ENCODE data around the gene TGM1.
"Not testable (repeated sequence)": the region's sequence is repeated elsewhere in the genome, so short reads cannot be mapped to it uniquely, and the experiment has no call there.

The TGM1 gene

DNA sequence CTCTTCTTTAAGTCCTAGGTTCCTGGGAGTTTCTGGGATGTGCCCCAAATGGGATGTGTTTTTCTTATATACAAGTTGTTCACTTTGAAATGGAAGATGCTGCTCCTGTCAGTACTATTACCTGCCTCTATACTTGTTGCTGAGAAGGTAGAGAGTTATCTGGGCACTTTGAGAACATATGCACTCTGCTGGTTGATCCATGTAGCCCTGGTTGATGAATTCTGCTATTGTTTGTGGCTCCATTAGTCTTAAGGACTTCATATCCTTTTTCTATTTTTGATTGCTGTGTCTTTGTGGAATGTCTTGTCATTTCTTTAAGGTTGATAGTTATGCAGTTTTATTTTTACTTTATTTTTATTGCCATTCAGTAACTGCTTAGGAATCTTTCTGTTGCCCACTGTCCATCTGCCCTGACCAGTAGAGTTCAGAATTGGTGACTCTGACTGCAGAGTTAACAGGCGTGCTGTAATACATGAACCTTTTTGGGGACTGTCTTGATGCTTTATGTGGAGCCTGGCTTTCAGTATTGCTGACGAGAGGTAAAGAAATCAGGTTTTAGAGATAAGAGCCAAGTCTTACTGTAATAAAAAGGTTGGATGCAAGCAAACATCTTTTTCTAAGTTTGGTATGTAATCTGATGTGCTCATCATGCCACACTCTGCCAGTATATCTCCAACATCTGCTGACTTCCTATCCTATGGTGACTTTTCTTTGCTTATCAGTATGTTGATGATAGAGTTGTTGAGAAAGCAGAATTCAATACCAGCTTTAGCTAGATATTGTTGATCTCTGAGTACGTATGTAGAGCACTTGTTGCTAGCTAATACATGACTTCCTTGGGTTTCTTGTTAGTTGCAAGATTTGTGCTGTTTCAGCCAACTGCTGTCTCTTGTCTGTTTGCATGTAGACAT is 28.6 kb downstream of the TGM1 start:
- DNase-seq (ENCODE audit: low read depth in 2 of 2): no peak

DNA sequence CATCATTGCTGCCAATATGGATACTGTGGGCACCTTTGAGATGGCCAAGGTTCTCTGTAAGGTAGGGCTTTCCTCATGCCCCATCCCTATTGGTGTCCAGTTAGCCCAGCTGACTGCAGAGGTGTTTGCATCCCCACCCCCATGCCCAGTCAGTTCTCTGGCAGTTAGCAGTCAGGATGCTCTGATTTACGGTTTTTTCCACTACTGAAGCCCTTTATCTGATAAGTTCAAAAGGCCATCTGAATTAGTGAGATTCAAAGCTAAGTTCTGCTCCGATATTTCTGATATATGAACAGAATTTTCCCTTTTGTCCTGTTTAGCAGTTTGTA is 29.5 kb downstream of the TGM1 start:
- no peak for DNase-seq (ENCODE audit: low read depth in 2 of 2)

DNA sequence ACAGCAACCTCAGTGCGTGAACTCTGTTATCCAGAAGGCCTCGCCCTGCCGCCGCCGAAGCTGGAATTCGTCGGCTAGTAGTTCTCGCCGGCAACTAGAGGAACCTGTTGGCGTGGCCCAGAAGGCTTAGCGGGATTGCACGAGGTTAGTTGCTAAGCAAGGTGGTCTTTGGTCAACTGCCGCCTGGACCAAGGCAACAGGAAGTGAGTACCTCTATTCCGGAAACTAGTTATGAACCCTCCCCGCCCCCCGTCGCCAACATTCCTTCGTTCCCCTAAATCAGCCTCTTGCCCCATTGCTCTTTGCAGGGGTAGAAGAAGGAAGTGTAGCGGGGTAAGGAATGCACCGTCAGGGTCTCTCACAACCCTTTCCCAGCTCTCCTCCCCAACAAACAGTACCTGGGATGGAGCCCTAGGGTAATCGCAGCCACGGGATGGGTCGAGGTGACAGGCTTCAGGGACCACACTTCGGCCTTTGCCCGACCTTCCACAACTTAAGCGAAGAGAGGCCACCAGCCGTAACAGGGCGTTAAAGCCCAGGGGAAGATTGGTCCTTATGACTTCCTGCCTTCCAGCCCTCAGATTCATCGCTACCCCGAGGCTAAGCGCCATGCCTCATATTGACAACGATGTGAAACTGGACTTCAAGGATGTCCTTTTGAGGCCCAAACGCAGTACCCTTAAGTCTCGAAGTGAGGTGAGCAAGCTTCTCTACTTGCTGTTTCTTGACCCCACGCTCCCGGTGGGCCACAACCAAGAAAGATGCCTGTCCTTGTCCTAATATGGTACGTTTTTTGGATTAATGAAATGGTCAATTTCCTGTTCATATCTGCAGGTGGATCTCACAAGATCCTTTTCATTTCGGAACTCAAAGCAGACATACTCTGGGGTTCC is 30.1 kb downstream of the TGM1 start, which contains the start of gene GMPR2:
Gene GMPR2, plus strand, starts transcription at position 285 of the 893 bp plus-strand sequence. Its CDS starts 325 bp downstream, at position 610.
- no peak for DNase-seq (ENCODE audit: low read depth in 2 of 2)

DNA sequence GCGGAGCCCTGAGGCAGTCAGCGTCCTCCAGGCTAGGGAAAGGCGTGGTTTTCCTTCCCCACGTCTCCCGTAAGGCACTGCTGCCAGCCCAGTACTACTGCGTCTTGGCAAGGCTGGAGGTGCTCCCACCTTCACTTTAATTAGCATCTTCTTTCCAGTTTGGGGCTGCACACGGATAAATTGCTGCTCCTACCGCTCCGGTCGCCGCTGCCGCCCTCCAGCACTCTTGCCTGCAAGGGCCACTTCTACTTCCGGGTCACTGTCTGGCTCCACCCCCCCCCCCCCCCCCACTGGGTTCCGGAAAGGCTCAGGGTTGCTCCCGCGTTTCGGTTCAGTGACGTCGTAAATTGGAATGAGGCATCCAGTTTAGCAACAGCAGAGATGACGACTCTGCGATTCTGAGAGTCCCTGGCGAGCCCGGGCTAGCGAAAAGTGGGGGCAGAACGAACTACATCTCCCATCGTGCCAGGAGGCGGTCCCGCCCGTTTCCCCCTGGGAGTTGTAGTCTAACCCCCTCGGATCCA is 30.8 kb downstream of the TGM1 start, which contains the start of gene NEDD8:
Gene NEDD8, minus strand, starts transcription at position 247 of the 524 bp plus-strand sequence. Its CDS starts 100 bp downstream, at position 147.
- DNase-seq (ENCODE audit: low read depth in 2 of 2): peak; percentile 61 to 77

DNA sequence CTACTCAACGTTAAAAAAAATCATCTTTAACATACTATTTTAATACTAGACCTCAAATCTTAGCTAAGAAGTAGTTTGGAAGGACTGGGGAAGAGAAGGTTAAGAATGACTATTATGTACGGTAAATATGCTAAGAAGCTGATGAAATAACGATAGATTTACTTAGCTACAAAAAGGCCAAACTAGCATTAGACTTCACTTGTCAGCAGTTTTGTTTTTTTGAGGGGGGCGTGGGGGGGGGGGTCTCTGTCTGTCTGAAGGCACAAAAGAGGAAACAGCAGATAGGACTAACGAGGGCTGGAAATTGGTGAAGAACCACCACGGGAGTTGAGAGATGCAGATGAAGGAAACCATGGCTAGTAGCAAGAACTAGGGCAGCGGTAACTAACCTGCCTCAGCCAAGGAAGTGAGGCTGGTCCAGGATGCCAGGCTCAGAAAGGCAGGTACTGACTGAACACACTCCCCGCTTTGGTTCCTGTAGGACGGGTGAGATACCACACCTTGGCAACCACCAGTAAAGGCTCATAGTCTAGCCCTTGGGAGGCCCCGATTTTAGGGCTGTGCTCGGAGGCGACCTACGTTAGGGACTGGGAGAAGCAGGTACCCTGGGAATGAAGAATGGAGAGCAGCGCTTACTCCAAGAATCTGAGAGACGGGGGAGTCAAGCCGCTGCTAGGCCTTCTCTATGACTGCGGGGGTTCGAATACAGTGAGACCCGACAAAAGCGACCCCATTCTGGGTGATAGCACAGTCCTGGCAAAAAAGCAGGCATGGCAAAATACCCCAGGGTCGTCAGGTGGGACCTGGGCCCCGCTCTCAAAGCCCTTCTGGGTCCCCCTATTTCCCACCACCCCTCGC is 31.5 kb downstream of the TGM1 start:
- no peak for DNase-seq (ENCODE audit: low read depth in 2 of 2)

DNA sequence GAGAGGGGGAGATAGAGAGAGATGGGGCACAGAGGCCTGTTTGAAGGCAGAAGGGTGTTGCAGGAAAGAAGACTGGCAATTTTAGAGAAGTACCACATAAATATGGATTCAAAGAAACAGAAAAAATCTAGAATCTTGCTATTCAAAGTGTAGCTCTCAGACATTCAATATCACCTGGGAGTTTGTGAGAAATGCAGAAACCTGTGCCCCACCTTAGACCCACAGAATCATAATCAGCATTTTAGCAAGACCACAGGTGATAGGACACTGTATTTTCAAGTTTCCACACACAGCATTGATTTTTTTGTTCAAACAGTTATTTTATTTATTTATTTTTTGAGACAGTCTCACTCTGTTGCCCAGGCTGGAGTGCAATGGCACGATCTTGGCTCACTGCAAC is 34.1 kb downstream of the TGM1 start:
- DNase-seq (ENCODE audit: low read depth in 2 of 2): no peak

DNA sequence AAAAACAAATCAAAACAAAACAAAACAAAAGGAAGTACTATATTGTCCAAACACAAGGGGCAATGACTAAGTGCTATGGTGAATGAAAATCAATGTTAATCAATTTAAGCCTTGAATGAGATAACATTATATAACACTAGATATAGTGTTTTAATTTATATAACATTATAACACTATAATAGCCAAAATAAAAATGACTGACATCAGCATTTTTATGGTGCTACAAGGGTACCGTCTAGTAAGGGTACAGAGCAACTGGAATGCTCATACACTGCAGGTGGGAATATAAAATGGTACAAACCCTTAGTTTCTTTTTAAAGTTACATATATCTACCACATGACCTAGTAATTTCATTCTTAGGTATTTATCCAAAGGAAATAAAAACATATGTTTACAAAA is 36.5 kb downstream of the TGM1 start:
- no peak for DNase-seq (ENCODE audit: low read depth in 2 of 2)

DNA sequence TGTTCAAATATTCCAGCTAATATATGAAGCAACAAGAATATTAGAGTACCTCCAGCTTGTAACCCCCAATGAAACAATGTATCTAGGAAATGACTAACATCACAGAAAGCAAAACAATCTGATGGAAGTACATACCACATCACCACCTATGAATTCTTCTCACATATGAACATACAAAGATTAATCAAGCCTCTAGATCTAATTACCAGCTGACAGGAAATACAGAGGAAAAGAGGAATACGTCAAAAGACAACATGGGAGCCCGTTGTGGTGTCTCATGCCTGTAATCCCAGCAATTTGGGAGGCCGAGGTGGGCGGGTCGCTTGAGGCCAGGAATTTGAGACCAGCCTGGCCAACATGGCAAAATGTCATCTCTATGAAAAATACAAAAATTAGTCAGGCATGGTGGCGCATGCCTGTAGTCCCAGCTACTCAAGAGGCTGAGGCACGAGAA is 38.3 kb downstream of the TGM1 start:
- DNase-seq (ENCODE audit: low read depth in 2 of 2): no peak

DNA sequence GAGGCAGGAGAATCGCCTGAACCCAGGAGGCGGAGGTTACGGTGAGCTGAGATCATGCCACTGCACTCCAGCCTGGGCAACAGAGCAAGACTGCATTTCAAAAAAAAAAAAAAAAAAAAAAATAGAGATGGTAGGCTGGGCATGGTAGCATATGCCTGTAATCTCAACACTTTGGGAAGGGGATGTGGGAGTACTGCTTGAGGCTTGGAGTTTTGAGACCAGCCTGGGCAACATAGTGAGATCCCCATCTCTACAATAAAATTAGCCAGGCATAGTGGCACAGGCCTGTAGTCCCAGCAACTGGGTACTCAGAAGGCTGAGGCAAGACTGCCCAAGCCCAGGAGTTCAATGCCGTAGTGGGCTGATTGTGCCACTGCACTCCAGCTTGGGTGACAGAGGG is 40.0 kb downstream of the TGM1 start:
- not testable (repeated sequence) for DNase-seq (ENCODE audit: low read depth in 2 of 2)

DNA sequence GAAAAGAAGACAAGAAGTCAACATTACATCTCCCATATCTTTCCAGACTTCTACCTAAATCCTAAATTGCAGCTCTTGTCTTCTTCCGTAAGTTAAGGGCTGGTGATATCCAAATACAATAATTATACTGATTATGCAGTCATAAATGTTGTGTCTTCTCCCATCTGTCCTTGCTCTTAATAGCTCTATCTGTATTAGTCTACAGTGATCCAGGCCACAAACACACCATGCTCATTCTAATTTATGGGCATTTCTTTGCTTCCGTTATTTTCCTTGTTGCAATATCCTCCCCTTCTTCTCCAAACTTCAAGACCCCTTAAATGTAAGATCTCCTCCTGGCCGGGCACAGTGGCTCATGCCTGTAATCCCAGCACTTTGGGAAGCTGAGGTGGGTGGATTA is 43.5 kb downstream of the TGM1 start:
- DNase-seq (ENCODE audit: low read depth in 2 of 2): no peak

DNA sequence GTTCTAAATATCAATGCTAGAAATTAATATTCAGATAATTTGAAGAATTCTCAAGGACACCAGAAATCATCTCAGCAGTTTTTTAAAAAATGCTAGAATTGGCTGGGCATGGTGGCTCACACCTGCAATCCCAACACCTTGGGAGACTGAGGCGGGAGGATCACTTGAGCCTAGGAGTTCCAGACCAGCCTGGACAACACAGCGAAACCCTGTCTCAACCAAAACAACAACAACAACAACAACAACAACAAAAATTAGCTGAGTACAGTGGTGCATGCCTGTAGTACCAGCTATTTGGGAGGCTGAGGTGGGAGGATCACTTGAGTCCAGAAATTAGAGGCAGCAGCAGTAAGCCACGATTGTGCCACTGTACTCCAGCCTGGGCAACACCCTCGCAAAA is 43.9 kb downstream of the TGM1 start:
- no peak for DNase-seq (ENCODE audit: low read depth in 2 of 2)

DNA sequence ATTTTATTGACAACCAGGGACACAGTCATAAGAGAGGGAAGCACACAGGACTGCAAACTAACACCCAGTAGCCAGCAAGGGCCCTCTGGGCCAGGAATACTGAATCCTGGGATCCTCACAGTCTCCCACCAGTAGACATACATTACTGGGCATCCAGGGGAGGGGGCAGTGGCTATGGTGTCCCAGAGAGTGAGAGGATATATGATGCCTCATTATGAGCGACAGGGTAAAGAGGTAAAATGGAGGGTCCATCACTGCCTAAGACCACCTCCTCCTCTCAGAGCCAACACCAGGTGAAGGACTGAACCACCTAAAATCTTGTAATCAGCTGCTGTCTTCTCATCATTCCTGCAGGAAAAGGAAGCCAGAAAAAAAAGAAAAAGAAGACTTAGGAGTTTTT is 46.1 kb downstream of the TGM1 start:
- DNase-seq (ENCODE audit: low read depth in 2 of 2): not testable (repeated sequence)

DNA sequence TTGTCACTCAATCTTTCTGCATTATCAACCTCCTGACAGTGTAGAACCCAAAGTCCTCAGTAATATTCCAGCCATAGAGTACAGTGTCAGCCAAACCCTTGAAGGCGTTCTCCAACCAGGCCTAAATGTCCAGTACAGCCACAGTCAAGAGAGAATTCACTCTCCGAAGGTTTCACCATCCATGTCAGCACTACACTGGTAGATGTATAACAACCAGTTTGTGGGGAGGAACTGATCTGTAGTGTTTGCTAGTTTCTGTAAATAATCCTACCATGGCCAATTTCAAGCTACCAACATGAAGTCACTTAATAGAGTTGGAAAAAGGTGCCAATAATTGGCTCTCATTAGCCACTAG is 46.7 kb downstream of the TGM1 start:
- DNase-seq (ENCODE audit: low read depth in 2 of 2): no peak

DNA sequence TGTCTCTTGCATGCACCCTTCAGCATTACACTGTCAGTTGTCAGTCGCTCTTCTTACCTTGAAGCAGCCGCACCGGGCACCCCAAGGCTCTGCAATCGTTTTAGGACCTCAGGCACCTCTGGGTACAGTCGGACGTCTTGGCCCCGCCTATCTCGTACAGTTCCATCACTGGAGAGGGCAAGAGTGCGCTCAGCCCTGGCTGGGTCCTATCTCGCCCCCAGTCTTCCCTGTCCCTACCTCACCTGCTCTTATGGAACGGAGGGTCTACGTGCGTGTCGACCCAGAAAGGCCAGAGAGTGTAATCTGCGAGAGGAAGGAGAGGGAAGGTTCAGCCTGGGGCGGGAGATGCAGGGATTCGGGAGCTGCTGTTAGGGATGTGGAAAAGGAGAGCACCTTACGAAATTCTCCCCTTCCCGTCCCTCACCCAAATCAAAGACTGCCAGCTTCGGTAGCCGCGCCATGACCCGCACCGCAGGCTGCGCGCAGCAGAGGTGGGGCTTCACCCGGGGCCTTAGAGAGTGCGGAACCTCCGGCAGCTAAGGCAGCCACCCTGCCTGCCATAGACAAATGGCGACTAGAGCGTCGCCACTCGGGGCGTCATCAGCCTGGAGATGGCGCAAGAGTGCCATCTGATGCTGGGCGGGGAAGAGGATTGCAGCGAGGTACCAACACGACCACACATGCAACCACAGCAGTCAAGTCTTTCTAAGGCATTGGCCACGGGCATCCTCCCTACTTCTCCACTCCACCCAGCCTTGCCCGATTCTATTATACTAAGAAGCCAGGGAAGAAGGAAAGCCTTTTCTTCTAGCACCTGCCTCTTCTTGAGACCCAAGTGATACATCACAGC is 47.3 kb downstream of the TGM1 start, which contains the start of gene MDP1:
Gene MDP1, minus strand, starts transcription at position 572 of the 850 bp plus-strand sequence. Its CDS starts 111 bp downstream, at position 461.
- DNase-seq (ENCODE audit: low read depth in 2 of 2): peak; percentile 57 to 59

DNA sequence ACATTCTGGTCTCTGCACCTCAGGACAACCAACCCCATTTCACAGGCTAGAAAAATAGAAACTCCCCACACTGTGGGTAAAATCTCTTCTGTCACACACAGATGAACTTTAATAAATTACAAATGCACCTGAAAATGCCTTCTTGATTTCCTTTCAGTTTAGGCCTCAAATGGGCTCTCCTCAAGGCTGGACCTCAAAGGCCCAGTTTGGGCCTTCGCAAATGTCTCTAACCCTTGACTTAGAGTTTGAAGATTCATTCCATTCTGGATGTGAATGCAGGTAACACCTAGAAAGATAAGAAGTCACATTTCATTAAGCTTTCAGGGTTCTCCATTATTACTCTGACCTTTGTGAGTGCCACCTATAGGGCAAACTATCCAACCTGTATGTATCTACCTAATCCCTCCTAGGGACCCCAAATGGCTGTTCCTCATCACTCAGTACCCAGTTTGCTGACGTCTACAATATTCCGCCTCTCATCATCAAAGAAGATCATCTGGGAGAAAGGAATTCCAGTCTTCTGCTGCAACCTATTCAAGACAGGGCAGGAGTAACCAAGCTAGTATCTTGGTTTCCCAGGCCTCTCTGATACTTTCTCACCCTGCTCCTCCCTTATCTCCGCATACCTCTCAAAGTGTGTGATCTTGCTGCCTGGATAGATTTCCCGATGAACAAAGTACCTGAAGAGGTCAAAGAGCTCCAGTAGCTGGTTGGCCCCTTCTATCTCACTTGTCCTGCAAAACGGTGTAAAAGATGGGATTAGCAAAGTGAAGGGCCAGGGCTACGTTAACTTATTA is 48.9 kb downstream of the TGM1 start:
- DNase-seq (ENCODE audit: low read depth in 2 of 2): no peak

DNA sequence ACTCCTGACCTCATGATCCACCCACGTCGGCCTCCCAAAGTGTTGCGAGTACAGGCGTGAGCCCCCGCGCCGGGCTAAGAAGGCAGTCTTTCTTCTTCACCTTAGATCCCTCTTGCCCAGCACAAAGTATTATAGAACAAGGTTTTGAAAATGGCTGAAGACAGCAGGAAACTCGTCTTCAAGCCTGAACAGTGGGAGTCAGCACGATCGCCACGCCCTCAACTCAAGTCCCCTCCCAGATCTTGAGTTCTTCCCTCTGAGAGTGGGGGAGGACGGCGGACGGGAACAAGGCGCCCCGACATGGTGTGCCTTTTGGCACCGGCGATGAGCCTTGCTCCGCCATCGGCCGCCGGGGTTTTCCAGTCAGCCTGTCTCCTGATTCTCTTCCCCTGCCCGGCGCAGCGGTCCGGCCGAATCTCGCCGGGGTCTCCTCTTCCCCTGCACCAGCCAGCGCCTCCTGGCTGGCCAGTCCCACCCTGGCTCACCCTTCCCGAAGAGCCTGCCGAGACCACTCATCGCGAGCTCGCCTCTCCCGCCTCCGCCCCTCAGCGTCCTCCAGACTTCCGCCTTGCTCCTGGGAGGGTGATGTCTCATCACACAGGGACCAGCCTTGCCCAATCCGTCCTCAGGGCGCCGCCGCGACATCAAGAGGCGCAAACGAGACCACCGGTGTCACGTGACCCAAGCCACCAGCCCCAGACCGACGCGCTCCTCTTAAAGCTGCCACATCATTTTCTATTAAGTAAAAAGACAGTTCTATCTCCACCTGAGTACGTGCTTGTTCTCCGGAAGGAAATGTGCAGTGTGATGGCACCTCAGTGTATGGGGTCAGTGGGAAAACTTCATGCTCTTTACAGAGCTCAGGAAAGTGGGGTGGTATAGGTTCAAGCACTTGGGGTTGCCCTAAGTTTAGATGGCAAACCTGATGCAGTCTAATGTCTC is 49.8 kb downstream of the TGM1 start, which contains the start of gene CHMP4A:
Gene CHMP4A, minus strand, starts transcription at position 565 of the 942 bp plus-strand sequence. Its CDS starts 49 bp downstream, at position 516.
- DNase-seq (ENCODE audit: low read depth in 2 of 2): peak; percentile 79 to 87

DNA sequence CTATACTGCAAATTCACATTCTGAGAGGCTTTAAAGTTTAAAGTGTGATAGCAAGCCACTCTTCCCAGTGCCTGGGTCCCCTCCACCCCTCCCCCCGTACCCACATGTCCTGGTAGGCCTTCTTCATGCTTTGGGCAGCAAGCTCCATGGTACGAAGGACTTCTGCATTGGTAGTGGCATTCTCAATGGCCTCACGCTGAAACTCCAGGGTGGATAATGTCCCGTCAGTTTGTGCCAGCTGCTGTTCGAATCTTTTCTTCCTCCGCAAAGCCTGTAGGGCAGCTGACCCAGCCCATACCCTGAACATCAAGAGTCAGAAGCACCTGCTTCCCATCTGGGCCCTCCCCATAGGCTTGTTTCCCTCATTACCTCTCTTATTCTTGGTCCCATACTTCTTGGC is 51.7 kb downstream of the TGM1 start:
- DNase-seq (ENCODE audit: low read depth in 2 of 2): no peak

DNA sequence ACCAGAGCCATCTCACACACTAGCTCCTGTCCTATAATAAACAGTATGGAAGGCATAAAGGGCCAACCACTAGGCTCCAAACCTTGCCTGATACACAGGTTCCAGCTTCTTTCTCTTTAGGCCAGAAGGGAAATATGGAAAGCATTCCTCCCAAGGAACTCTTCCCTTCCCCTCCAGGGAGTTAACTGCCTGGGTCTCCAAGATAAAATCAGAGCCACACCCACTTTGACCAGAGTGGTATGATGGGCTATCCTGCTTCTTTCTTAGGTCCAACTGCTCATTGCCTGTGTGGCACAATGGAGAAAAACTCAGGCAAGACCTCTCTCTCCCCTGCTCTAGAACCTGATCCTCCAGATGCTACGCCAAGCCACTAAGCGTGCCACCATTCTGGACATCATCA is 55.4 kb downstream of the TGM1 start:
- DNase-seq (ENCODE audit: low read depth in 2 of 2): no peak
